HEK293 (cell line): ENCODE data around the gene C1orf141.

Experiments used
- CTCF ChIA-PET: fragments of 350-600 bp; formaldehyde crosslinking; extraction: SDS; loops from one replicate; lab custom pipeline; 2021; ENCODE audit warnings: antibody characterized with exemption; lab: Yijun Ruan, JAX
- POLR2A ChIA-PET: fragments of 300-600 bp; formaldehyde crosslinking; extraction: SDS; loops from one replicate; lab custom pipeline; 2020; ENCODE audit warnings: antibody characterized with exemption, inconsistent platforms; lab: Yijun Ruan, JAX
- H3K27ac ChIP-seq: fragments of 200-500 bp; sonication (Bioruptor generic); 2 replicates; pipeline ENCODE4 v1.5.1; 2014; ENCODE audit warnings: low read depth, low read length, control low read depth, inconsistent platforms; ENCODE audit errors: extremely low read depth
- H3K36me3 ChIP-seq, 2 experiments: fragments of 200-500 bp in 1 of 2; sonication (Bioruptor generic) in 1 of 2; 1 replicate in 1 of 2; 2 replicates in 1 of 2; pipeline ENCODE4 v1.5.1; 2014 to 2017; ENCODE audit warnings: inconsistent platforms in 2 of 2, low read length in 2 of 2; ENCODE audit not compliant: control insufficient read depth in 2 of 2, insufficient read depth in 1 of 2
- H3K4me1 ChIP-seq: fragments of 200-500 bp; sonication (Bioruptor generic); 2 replicates; pipeline ENCODE4 v1.5.1; 2014; ENCODE audit warnings: mild to moderate bottlenecking, low read length, inconsistent platforms; ENCODE audit not compliant: control insufficient read depth, insufficient read depth
- H3K4me3 ChIP-seq: 2 replicates; pipeline ENCODE4 v1.5.1; 2011; ENCODE audit warnings: low read depth, mild to moderate bottlenecking, control low read depth, low read length, moderate library complexity
- H3K9me3 ChIP-seq: fragments of 200-500 bp; sonication (Bioruptor generic); 2 replicates; pipeline ENCODE4 v1.5.1; 2014; ENCODE audit warnings: low read depth, low read length, inconsistent platforms; ENCODE audit not compliant: control insufficient read depth, insufficient read depth
- KLF7 ChIP-seq: fragments of 450-650 bp; formaldehyde crosslinking; IDR thresholded peaks from 2 replicates; pipeline ENCODE4 v1.5.1; 2016; ENCODE audit warnings: missing biosample characterization, missing genetic modification characterization, borderline replicate concordance
- PRDM10 ChIP-seq: fragments of 450-650 bp; formaldehyde crosslinking; IDR thresholded peaks from 2 replicates; pipeline ENCODE4 v1.5.1; 2016; ENCODE audit warnings: missing biosample characterization, missing genetic modification characterization
- PRDM2 ChIP-seq: fragments of 450-650 bp; formaldehyde crosslinking; IDR thresholded peaks from 2 replicates; pipeline ENCODE4 v1.5.1; 2016; ENCODE audit warnings: missing biosample characterization, missing genetic modification characterization, borderline replicate concordance
- SALL2 ChIP-seq: fragments of 450-650 bp; formaldehyde crosslinking; IDR thresholded peaks from 2 replicates; pipeline ENCODE4 v1.5.0; 2017; ENCODE audit warnings: missing biosample characterization, mild to moderate bottlenecking, missing genetic modification characterization, borderline replicate concordance
- TCF7L2 ChIP-seq: IDR thresholded peaks from 2 replicates; pipeline ENCODE4 v1.6.1; 2011; ENCODE audit warnings: low read depth, mild to moderate bottlenecking, inconsistent platforms, low read length, moderate library complexity, borderline replicate concordance
- YY1 ChIP-seq: fragments of 450-650 bp; formaldehyde crosslinking; IDR thresholded peaks from 2 replicates; pipeline ENCODE4 v1.5.1; 2018; ENCODE audit warnings: missing biosample characterization, missing genetic modification characterization
- ZFP37 ChIP-seq: fragments of 450-650 bp; formaldehyde crosslinking; IDR thresholded peaks from 2 replicates; pipeline ENCODE4 v1.5.1; 2016; ENCODE audit warnings: missing biosample characterization, missing genetic modification characterization
- ZNF148 ChIP-seq: fragments of 450-650 bp; formaldehyde crosslinking; IDR thresholded peaks from 2 replicates; pipeline ENCODE4 v1.5.0; 2017; ENCODE audit warnings: missing biosample characterization, missing genetic modification characterization, borderline replicate concordance
- ZNF16 ChIP-seq: fragments of 450-650 bp; formaldehyde crosslinking; IDR thresholded peaks from 2 replicates; pipeline ENCODE4 v1.5.1; 2016; ENCODE audit warnings: low read depth, missing biosample characterization, missing genetic modification characterization
- ZNF211 ChIP-seq: fragments of 450-650 bp; formaldehyde crosslinking; IDR thresholded peaks from 2 replicates; pipeline ENCODE4 v1.5.1; 2016; ENCODE audit warnings: low read depth, missing biosample characterization, missing genetic modification characterization
- ZNF274 ChIP-seq, 2 experiments: fragments of 200-500 bp in 1 of 2; fragments of 450-650 bp in 1 of 2; sonication (Bioruptor generic) in 1 of 2; formaldehyde crosslinking in 1 of 2; IDR thresholded peaks; 2 replicates each; pipeline versions ENCODE4 v1.5.1 to v1.6.1; 2014 to 2016; ENCODE audit warnings: borderline replicate concordance in 1 of 2, inconsistent platforms in 1 of 2, low read length in 1 of 2, missing biosample characterization in 1 of 2, missing genetic modification characterization in 1 of 2
- ZNF423 ChIP-seq: fragments of 450-650 bp; formaldehyde crosslinking; IDR thresholded peaks from 2 replicates; pipeline ENCODE4 v1.5.1; 2016; ENCODE audit warnings: missing biosample characterization, missing genetic modification characterization
- ZNF48 ChIP-seq: fragments of 450-650 bp; formaldehyde crosslinking; IDR thresholded peaks from 2 replicates; pipeline ENCODE4 v1.5.1; 2016; ENCODE audit warnings: missing biosample characterization, missing genetic modification characterization
- ZNF501 ChIP-seq: fragments of 450-650 bp; formaldehyde crosslinking; IDR thresholded peaks from 2 replicates; pipeline ENCODE4 v1.5.1; 2016; ENCODE audit warnings: missing biosample characterization, missing genetic modification characterization
- ZNF558 ChIP-seq: fragments of 450-650 bp; formaldehyde crosslinking; IDR thresholded peaks from 2 replicates; pipeline ENCODE4 v1.5.1; 2016; ENCODE audit warnings: missing biosample characterization, missing genetic modification characterization
- ZSCAN16 ChIP-seq: fragments of 450-650 bp; formaldehyde crosslinking; IDR thresholded peaks from 2 replicates; pipeline ENCODE4 v1.5.1; 2016; ENCODE audit warnings: missing biosample characterization, missing genetic modification characterization
- ZXDB ChIP-seq: fragments of 450-650 bp; formaldehyde crosslinking; IDR thresholded peaks from 2 replicates; pipeline ENCODE4 v1.5.1; 2016; ENCODE audit warnings: missing biosample characterization, missing genetic modification characterization

The C1orf141 gene

GRCh38 chr1:67158401-67158800 lies 23.6 kb upstream of the C1orf141 start:
- no peaks in the 10 kb centered on the region for H3K9me3 ChIP-seq
- no peaks in the 10 kb centered on the region for H3K4me1 ChIP-seq
- POLR2A ChIA-PET, result no interaction called here
- H3K36me3 ChIP-seq, result no peaks in the 10 kb centered on the region
- H3K4me3 ChIP-seq, result no peak overlapping the region
- no peak for TF ChIP-seq ZNF558 (tag by site-specific recombination)
- TF ChIP-seq, all 188 proteins: peak for 0
- no peak overlapping the region for H3K27ac ChIP-seq
- CTCF ChIA-PET, result interaction anchor here (0.6 to 1.1 kb wide), 3 partner anchors 9 to 163 kb away, joined by 3 to 4 read pairs (median 4); no protein-coding TSS in a partner anchor

- CTCF ChIA-PET, result interaction anchor here (0.6 to 3.9 kb wide), 5 partner anchors 62 to 576 kb away, joined by 3 to 36 read pairs (median 5); no protein-coding TSS in a partner anchor
Measured at GRCh38 chr1:67150931-67151330, 16.2 kb upstream of the C1orf141 start.

More at GRCh38 chr1:67150931-67151330, 16.2 kb upstream of the C1orf141 start:
- no peaks in the 10 kb centered on the region for H3K36me3 ChIP-seq
- H3K4me3 ChIP-seq, result no peak overlapping the region
- TF ChIP-seq ZNF148 (tag by site-specific recombination), result no peak
- TF ChIP-seq TCF7L2, result no peak
- TF ChIP-seq ZNF211 (tag by site-specific recombination), result no peak
- TF ChIP-seq SALL2 (tag by site-specific recombination), result no peak
- no peak for TF ChIP-seq ZFP37 (tag by site-specific recombination)
- no peak for TF ChIP-seq ZNF274 (IDR thresholded peaks at IDR 0.05; ENCODE audit: low read length)
- no peak for TF ChIP-seq ZNF274 (tag by site-specific recombination; IDR thresholded peaks at IDR 0.05; ENCODE audit: borderline replicate concordance)
- TF ChIP-seq ZXDB (tag by site-specific recombination), result no peak
- TF ChIP-seq PRDM10 (tag by site-specific recombination), result no peak
- no peak for TF ChIP-seq KLF7
- TF ChIP-seq ZNF48, result no peak
- TF ChIP-seq ZSCAN16 (tag by site-specific recombination), result no peak
- no peak for TF ChIP-seq ZNF16 (tag by site-specific recombination)
- no peak for TF ChIP-seq ZNF423
- no peak for TF ChIP-seq ZNF501 (tag by site-specific recombination)
- no peak for TF ChIP-seq YY1
- TF ChIP-seq PRDM2 (tag by site-specific recombination), result no peak
- H3K27ac ChIP-seq, result no peak overlapping the region
- H3K9me3 ChIP-seq, result no peaks in the 10 kb centered on the region
- H3K4me1 ChIP-seq, result no peaks in the 10 kb centered on the region
- POLR2A ChIA-PET, result no interaction called here
